DLD1 (cell line): ENCODE measurements around the gene SPIRE1.
"Not testable (repeated sequence)": the region's sequence is repeated elsewhere in the genome, so short reads cannot be mapped to it uniquely, and the experiment has no call there.

Experiments
- in situ Hi-C: cut with HindIII; loops from 2 replicates; pipeline ENCODE4 v1.10.0; 2017; ENCODE audit warnings: low sequenced_read_pairs

SPIRE1 gene

GRCh38 chr18:12604445-12605007, 53.4 kb downstream of the SPIRE1 start:
- in situ Hi-C loops, result no loop called here

GRCh38 chr18:12599966-12600365, 57.9 kb downstream of the SPIRE1 start:
- in situ Hi-C loops, result no loop called here

- in situ Hi-C loops, result no loop called here
Measured at GRCh38 chr18:12599543-12599942, 58.4 kb downstream of the SPIRE1 start.

- in situ Hi-C loops, result no loop called here
Measured at GRCh38 chr18:12598181-12598930, 59.6 kb downstream of the SPIRE1 start.

- in situ Hi-C loops, result no loop called here
Measured at GRCh38 chr18:12597760-12598159, 60.1 kb downstream of the SPIRE1 start.

- in situ Hi-C loops, result no loop called here
Measured at GRCh38 chr18:12595571-12596255, 62.2 kb downstream of the SPIRE1 start.

GRCh38 chr18:12593866-12594265, 64.0 kb downstream of the SPIRE1 start:
- in situ Hi-C loops, result no loop called here

- in situ Hi-C loops, result no loop called here
Measured at GRCh38 chr18:12592597-12593127, 65.2 kb downstream of the SPIRE1 start.

- in situ Hi-C loops, result no loop called here
Measured at GRCh38 chr18:12589448-12589847, 68.5 kb downstream of the SPIRE1 start.

GRCh38 chr18:12586956-12587355, 71.0 kb downstream of the SPIRE1 start:
- in situ Hi-C loops, result no loop called here

GRCh38 chr18:12585218-12585617, 72.7 kb downstream of the SPIRE1 start:
- in situ Hi-C loops, result no loop called here

GRCh38 chr18:12580630-12581342, 77.1 kb downstream of the SPIRE1 start:
- in situ Hi-C loops, result no loop called here

GRCh38 chr18:12579775-12580174, 78.1 kb downstream of the SPIRE1 start:
- in situ Hi-C loops, result no loop called here

GRCh38 chr18:12577848-12578247, 80.1 kb downstream of the SPIRE1 start:
- in situ Hi-C loops, result no loop called here

- in situ Hi-C loops, result no loop called here
Measured at GRCh38 chr18:12574494-12575185, 83.3 kb downstream of the SPIRE1 start.

- in situ Hi-C loops, result no loop called here
Measured at GRCh38 chr18:12571630-12572029, 86.3 kb downstream of the SPIRE1 start.

GRCh38 chr18:12569791-12570190, 88.1 kb downstream of the SPIRE1 start:
- in situ Hi-C loops, result no loop called here

GRCh38 chr18:12567849-12568248, 90.1 kb downstream of the SPIRE1 start:
- in situ Hi-C loops, result no loop called here

GRCh38 chr18:12564861-12565260, 93.0 kb downstream of the SPIRE1 start:
- in situ Hi-C loops, result no loop called here

GRCh38 chr18:12564378-12564777, 93.5 kb downstream of the SPIRE1 start:
- in situ Hi-C loops, result no loop called here

- in situ Hi-C loops, result not testable (repeated sequence)
Measured at GRCh38 chr18:12560600-12560999, 97.3 kb downstream of the SPIRE1 start.
